ENCODE data around the gene NME3.

NME3 gene

GRCh38 chr16:1793578-1794220, 22.4 kb upstream of the NME3 start, which contains the start of gene IGFALS:
Gene IGFALS, minus strand, starts transcription at chr16:1793705. Its CDS starts 53 bp downstream, at chr16:1793652.
- DNase-seq (ENCODE audit: low read depth) = no peak

GRCh38 chr16:1792836-1793577, 21.7 kb upstream of the NME3 start:
- DNase-seq (ENCODE audit: low read depth) = no peak

- no peak for DNase-seq (ENCODE audit: low read depth)
Measured at GRCh38 chr16:1791943-1792812, 20.8 kb upstream of the NME3 start.

GRCh38 chr16:1791256-1791942, 20.1 kb upstream of the NME3 start:
- DNase-seq (ENCODE audit: low read depth) = no peak

GRCh38 chr16:1790611-1791255, 19.4 kb upstream of the NME3 start:
- DNase-seq (ENCODE audit: low read depth) = no peak

GRCh38 chr16:1790261-1790610, 18.9 kb upstream of the NME3 start:
- no peak for DNase-seq (ENCODE audit: low read depth)

- no peak for DNase-seq (ENCODE audit: low read depth)
Measured at GRCh38 chr16:1789643-1790045, 18.3 kb upstream of the NME3 start.

- no peak for DNase-seq (ENCODE audit: low read depth)
Measured at GRCh38 chr16:1788708-1789100, 17.4 kb upstream of the NME3 start.

- no peak for DNase-seq (ENCODE audit: low read depth)
Measured at GRCh38 chr16:1788095-1788707, 16.9 kb upstream of the NME3 start.

GRCh38 chr16:1787322-1788094, 16.2 kb upstream of the NME3 start:
- DNase-seq (ENCODE audit: low read depth) = no peak

- DNase-seq (ENCODE audit: low read depth) = no peak
Measured at GRCh38 chr16:1787056-1787321, 15.6 kb upstream of the NME3 start.

- DNase-seq (ENCODE audit: low read depth) = no peak
Measured at GRCh38 chr16:1786242-1787055, 15.1 kb upstream of the NME3 start.

GRCh38 chr16:1785846-1786170, 14.5 kb upstream of the NME3 start:
- DNase-seq (ENCODE audit: low read depth) = no peak

- no peak for DNase-seq (ENCODE audit: low read depth)
Measured at GRCh38 chr16:1784977-1785845, 13.9 kb upstream of the NME3 start.

GRCh38 chr16:1782408-1783264, 11.3 kb upstream of the NME3 start, which contains the start of the genes NUBP2 and SPSB3:
Gene NUBP2, plus strand, starts transcription at chr16:1782960. Its CDS starts 61 bp downstream, at chr16:1783021.
Gene SPSB3, minus strand, starts transcription at chr16:1782571. Its CDS starts 1,088 bp downstream, at chr16:1781483.
- peak; percentile 100 for DNase-seq (ENCODE audit: low read depth)

GRCh38 chr16:1781758-1782407, 10.5 kb upstream of the NME3 start:
- DNase-seq (ENCODE audit: low read depth) = no peak

GRCh38 chr16:1781254-1781653, 9.9 kb upstream of the NME3 start:
- no peak for DNase-seq (ENCODE audit: low read depth)

Data from GM04503 (cell line).